ENCODE measurements around the gene SLC46A2. TPM values are rescaled to one million over a fixed set of nuclear protein-coding genes. Genes with fewer than 3 reads are reported as not detected.

The SLC46A2 gene
- total and polyA plus RNA-seq, 4 donors = 0.18 TPM; not detected in 3

- H3K4me3 ChIP-seq (ENCODE audit: low read length in 2 of 2) = no peak overlapping the region
- peak; percentile 36 for ATAC-seq (ENCODE audit: low FRiP score)
- no peaks in the 10 kb centered on the region for H3K27me3 ChIP-seq (ENCODE audit: control insufficient read depth in 1 of 2, insufficient read depth in 2 of 2, low read length in 1 of 2)
- no peaks in the 10 kb centered on the region for H3K36me3 ChIP-seq (ENCODE audit: control insufficient read depth in 1 of 2, insufficient read depth in 2 of 2, low read length in 1 of 2)
- peak in 1 of 2 donors; percentile 51 for DNase-seq
- no peak overlapping the region for H3K27ac ChIP-seq (ENCODE audit: low read depth in 1 of 2, low read length in 2 of 2)
- WGBS, 2 donors = 62 to 63% methylated on average over 6 of the region's 6 CpGs
- H3K9me3 ChIP-seq (ENCODE audit: control insufficient read depth, low read length) = no peaks in the 10 kb centered on the region
- intact Hi-C loops (cut with DNase I) = no loop called here
- H3K4me1 ChIP-seq (ENCODE audit: control insufficient read depth in 1 of 2, insufficient read depth in 2 of 2, low read length in 2 of 2) = no peaks in the 10 kb centered on the region
Measured at GRCh38 chr9:112858625-112859147, 32.0 kb downstream of the SLC46A2 start.

- peak in 1 of 2 donors; percentile 13 for DNase-seq
- Histone ChIP-seq H3K4me3 (ENCODE audit: low read length in 2 of 2) (no peak overlapping the region), H3K36me3 (ENCODE audit: control insufficient read depth in 1 of 2, insufficient read depth in 2 of 2, low read length in 1 of 2) (no peaks in the 10 kb centered on the region), H3K27me3 (ENCODE audit: control insufficient read depth in 1 of 2, insufficient read depth in 2 of 2, low read length in 1 of 2) (no peaks in the 10 kb centered on the region), H3K27ac (ENCODE audit: low read depth in 1 of 2, low read length in 2 of 2) (no peak overlapping the region), H3K4me1 (ENCODE audit: control insufficient read depth in 1 of 2, insufficient read depth in 2 of 2, low read length in 2 of 2) (no peaks in the 10 kb centered on the region), H3K9me3 (ENCODE audit: control insufficient read depth, low read length) (no peaks in the 10 kb centered on the region)
- 93 to 94% methylated on average over 6 of the region's 6 CpGs for WGBS, 2 donors
- ATAC-seq (ENCODE audit: low FRiP score) = no peak
- intact Hi-C loops (cut with DNase I) = no loop called here
Measured at GRCh38 chr9:112858005-112858404, 32.7 kb downstream of the SLC46A2 start.

GRCh38 chr9:112856843-112857242, 33.8 kb downstream of the SLC46A2 start:
- no peaks in the 10 kb centered on the region for H3K27me3 ChIP-seq (ENCODE audit: control insufficient read depth in 1 of 2, insufficient read depth in 2 of 2, low read length in 1 of 2)
- H3K4me1 ChIP-seq (ENCODE audit: control insufficient read depth in 1 of 2, insufficient read depth in 2 of 2, low read length in 2 of 2) = no peaks in the 10 kb centered on the region
- 45 to 64% methylated on average over 14 of the region's 14 CpGs for WGBS, 2 donors
- H3K27ac ChIP-seq (ENCODE audit: low read depth in 1 of 2, low read length in 2 of 2) = no peak overlapping the region
- no peak overlapping the region for H3K4me3 ChIP-seq (ENCODE audit: low read length in 2 of 2)
- intact Hi-C loops (cut with DNase I) = no loop called here
- ATAC-seq (ENCODE audit: low FRiP score) = no peak
- H3K36me3 ChIP-seq (ENCODE audit: control insufficient read depth in 1 of 2, insufficient read depth in 2 of 2, low read length in 1 of 2) = no peaks in the 10 kb centered on the region
- H3K9me3 ChIP-seq (ENCODE audit: control insufficient read depth, low read length) = no peaks in the 10 kb centered on the region
- no peak for DNase-seq

GRCh38 chr9:112856200-112856599, 34.5 kb downstream of the SLC46A2 start:
- WGBS, 2 donors = 96% methylated on average over 8 of the region's 8 CpGs
- Histone ChIP-seq H3K9me3 (ENCODE audit: control insufficient read depth, low read length) (no peaks in the 10 kb centered on the region), H3K4me1 (ENCODE audit: control insufficient read depth in 1 of 2, insufficient read depth in 2 of 2, low read length in 2 of 2) (no peaks in the 10 kb centered on the region), H3K36me3 (ENCODE audit: control insufficient read depth in 1 of 2, insufficient read depth in 2 of 2, low read length in 1 of 2) (no peaks in the 10 kb centered on the region), H3K27me3 (ENCODE audit: control insufficient read depth in 1 of 2, insufficient read depth in 2 of 2, low read length in 1 of 2) (no peaks in the 10 kb centered on the region), H3K27ac (ENCODE audit: low read depth in 1 of 2, low read length in 2 of 2) (no peak overlapping the region), H3K4me3 (ENCODE audit: low read length in 2 of 2) (no peak overlapping the region)
- intact Hi-C loops (cut with DNase I) = no loop called here
- DNase-seq = no peak
- no peak for ATAC-seq (ENCODE audit: low FRiP score)

GRCh38 chr9:112854657-112855056, 36.0 kb downstream of the SLC46A2 start:
- H3K27ac ChIP-seq (ENCODE audit: low read depth in 1 of 2, low read length in 2 of 2) = no peak overlapping the region
- no peaks in the 10 kb centered on the region for H3K36me3 ChIP-seq (ENCODE audit: control insufficient read depth in 1 of 2, insufficient read depth in 2 of 2, low read length in 1 of 2)
- H3K27me3 ChIP-seq (ENCODE audit: control insufficient read depth in 1 of 2, insufficient read depth in 2 of 2, low read length in 1 of 2) = no peaks in the 10 kb centered on the region
- H3K4me1 ChIP-seq (ENCODE audit: control insufficient read depth in 1 of 2, insufficient read depth in 2 of 2, low read length in 2 of 2) = no peaks in the 10 kb centered on the region
- H3K9me3 ChIP-seq (ENCODE audit: control insufficient read depth, low read length) = no peaks in the 10 kb centered on the region
- intact Hi-C loops (cut with DNase I) = no loop called here
- ATAC-seq (ENCODE audit: low FRiP score) (no peak), DNase-seq (no peak)
- 86 to 90% methylated on average over 10 of the region's 10 CpGs for WGBS, 2 donors
- no peak overlapping the region for H3K4me3 ChIP-seq (ENCODE audit: low read length in 2 of 2)

- WGBS, 2 donors = 64 to 69% methylated on average over 13 of the region's 13 CpGs
- no peaks in the 10 kb centered on the region for H3K27me3 ChIP-seq (ENCODE audit: control insufficient read depth in 1 of 2, insufficient read depth in 2 of 2, low read length in 1 of 2)
Measured at GRCh38 chr9:112853882-112854585, 36.6 kb downstream of the SLC46A2 start.

GRCh38 chr9:112852741-112853504, 37.8 kb downstream of the SLC46A2 start:
- 61 to 64% methylated on average over 13 of the region's 13 CpGs for WGBS, 2 donors
- DNase-seq (no peak), ATAC-seq (ENCODE audit: low FRiP score) (no peak)
- no peak overlapping the region for H3K4me3 ChIP-seq (ENCODE audit: low read length in 2 of 2)
- intact Hi-C loops (cut with DNase I) = no loop called here
- H3K4me1 ChIP-seq (ENCODE audit: control insufficient read depth in 1 of 2, insufficient read depth in 2 of 2, low read length in 2 of 2) = no peaks in the 10 kb centered on the region
- H3K27ac ChIP-seq (ENCODE audit: low read depth in 1 of 2, low read length in 2 of 2) = no peak overlapping the region
- H3K27me3 ChIP-seq (ENCODE audit: control insufficient read depth in 1 of 2, insufficient read depth in 2 of 2, low read length in 1 of 2) = no peaks in the 10 kb centered on the region
- no peaks in the 10 kb centered on the region for H3K9me3 ChIP-seq (ENCODE audit: control insufficient read depth, low read length)
- no peaks in the 10 kb centered on the region for H3K36me3 ChIP-seq (ENCODE audit: control insufficient read depth in 1 of 2, insufficient read depth in 2 of 2, low read length in 1 of 2)

More at GRCh38 chr9:112853882-112854585, 36.6 kb downstream of the SLC46A2 start:
- ATAC-seq (ENCODE audit: low FRiP score) = no peak
- no peaks in the 10 kb centered on the region for H3K36me3 ChIP-seq (ENCODE audit: control insufficient read depth in 1 of 2, insufficient read depth in 2 of 2, low read length in 1 of 2)
- DNase-seq = no peak
- intact Hi-C loops (cut with DNase I) = no loop called here
- no peaks in the 10 kb centered on the region for H3K9me3 ChIP-seq (ENCODE audit: control insufficient read depth, low read length)
- no peak overlapping the region for H3K27ac ChIP-seq (ENCODE audit: low read depth in 1 of 2, low read length in 2 of 2)
- no peaks in the 10 kb centered on the region for H3K4me1 ChIP-seq (ENCODE audit: control insufficient read depth in 1 of 2, insufficient read depth in 2 of 2, low read length in 2 of 2)
- H3K4me3 ChIP-seq (ENCODE audit: low read length in 2 of 2) = no peak overlapping the region

- no peak overlapping the region for H3K27ac ChIP-seq (ENCODE audit: low read depth in 1 of 2, low read length in 2 of 2)
- H3K4me1 ChIP-seq (ENCODE audit: control insufficient read depth in 1 of 2, insufficient read depth in 2 of 2, low read length in 2 of 2) = no peaks in the 10 kb centered on the region
- 94 to 96% methylated on average over 6 of the region's 6 CpGs for WGBS, 2 donors
- H3K4me3 ChIP-seq (ENCODE audit: low read length in 2 of 2) = no peak overlapping the region
- intact Hi-C loops (cut with DNase I) = no loop called here
- no peaks in the 10 kb centered on the region for H3K27me3 ChIP-seq (ENCODE audit: control insufficient read depth in 1 of 2, insufficient read depth in 2 of 2, low read length in 1 of 2)
- H3K9me3 ChIP-seq (ENCODE audit: control insufficient read depth, low read length) = no peaks in the 10 kb centered on the region
- no peak for DNase-seq
- ATAC-seq (ENCODE audit: low FRiP score) = no peak
- H3K36me3 ChIP-seq (ENCODE audit: control insufficient read depth in 1 of 2, insufficient read depth in 2 of 2, low read length in 1 of 2) = no peaks in the 10 kb centered on the region
Measured at GRCh38 chr9:112850840-112851239, 39.8 kb downstream of the SLC46A2 start.
